ENCODE results near the gene TBCK. TPM values are rescaled to one million over a fixed set of nuclear protein-coding genes. Genes with fewer than 3 reads are reported as not detected.

TBCK gene
- total and polyA plus RNA-seq, 2 donors (not counting 1 experiment from before 2014, with no cell fraction given), result 17.5 to 86.1 TPM

DNA sequence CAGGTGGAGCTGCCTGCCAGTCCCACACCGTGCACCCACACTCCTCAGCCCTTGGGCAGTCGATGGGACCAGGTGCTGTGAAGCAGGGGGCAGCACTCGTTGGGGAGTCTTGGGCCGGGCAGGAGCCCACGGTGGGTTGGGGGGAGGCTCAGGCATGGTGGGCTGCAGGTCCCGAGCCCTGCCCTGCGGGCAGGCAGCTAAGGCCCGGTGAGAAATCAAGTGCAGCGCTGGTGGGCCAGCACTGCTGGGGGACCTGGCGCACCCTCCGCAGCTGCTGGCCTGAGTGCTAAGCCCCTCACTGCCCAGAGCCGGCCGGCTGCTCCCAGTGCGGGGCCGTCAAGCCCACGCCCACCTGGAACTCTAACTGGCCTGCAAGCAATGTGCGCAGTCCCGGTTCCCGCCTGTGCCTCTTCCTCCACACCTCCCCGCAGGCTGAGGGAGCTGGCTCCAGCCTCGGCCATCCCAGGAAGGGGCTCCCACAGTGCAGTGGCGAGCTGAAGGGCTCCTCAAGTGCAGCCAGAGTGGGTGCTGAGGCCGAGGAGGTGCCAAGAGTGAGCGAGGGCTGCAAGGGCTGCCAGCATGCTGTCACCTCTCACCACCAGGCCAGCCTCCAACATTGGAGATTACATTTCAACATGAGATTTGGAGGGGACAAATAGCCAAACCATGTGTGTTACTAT, 223.5 kb downstream of the TBCK start:
- Histone ChIP-seq H2AFZ (ENCODE audit: insufficient read depth, low read depth, low read length, poor library complexity, severe bottlenecking) (no peak overlapping the region), H3K9ac (ENCODE audit: low read length) (no peak overlapping the region), H3K27me3 (replicated peaks in 1 of 4; ENCODE audit: control extremely low read depth in 1 of 4, control insufficient read depth in 3 of 4, insufficient read depth in 4 of 4, low read length in 3 of 4) (no peaks in the 10 kb centered on the region), H3K27ac (ENCODE audit: low read length in 2 of 2) (no peak overlapping the region), H3K36me3 (replicated peaks in 1 of 2; ENCODE audit: control extremely low read depth in 1 of 2, control insufficient read depth in 1 of 2, extremely low read depth in 1 of 2, insufficient read depth in 2 of 2, low read length in 1 of 2) (peaks cover 0 to 18% of the 10 kb centered on the region in 2 experiments), H3K4me3 (ENCODE audit: control extremely low read depth in 1 of 5, extremely low read depth in 1 of 5, insufficient read depth in 1 of 5, low read depth in 2 of 5, low read length in 4 of 5) (no peak overlapping the region), H4K20me1 (ENCODE audit: control insufficient read depth, insufficient read depth, low read length, poor library complexity, severe bottlenecking) (no peaks in the 10 kb centered on the region), H3K79me2 (ENCODE audit: control insufficient read depth, insufficient read depth, low read length) (no peaks in the 10 kb centered on the region), H3K9me3 (ENCODE audit: control extremely low read depth in 1 of 3, control insufficient read depth in 2 of 3, insufficient read depth in 1 of 3, low read length in 2 of 3) (peaks cover 0 to 23% (median 20%) of the 10 kb centered on the region in 3 donors), H3K4me1 (ENCODE audit: control insufficient read depth in 2 of 2, insufficient read depth in 2 of 2, low read length in 2 of 2) (no peaks in the 10 kb centered on the region), H3K4me2 (replicated peaks; ENCODE audit: low read depth, low read length, poor library complexity, severe bottlenecking) (no peak overlapping the region)
- ChIA-PET POLR2A (no interaction called here), CTCF (no interaction called here)
- Mint-ChIP-seq H3K9me3 (ENCODE audit: insufficient read depth) (peaks cover 13% of the 10 kb centered on the region), H3K27me3 (no peaks in the 10 kb centered on the region), H3K4me1 (no peaks in the 10 kb centered on the region), H3K4me3 (no peak overlapping the region), H3K27ac (no peak overlapping the region)
- no peak for ATAC-seq (ENCODE audit: low read depth)
- intact Hi-C loops (cut with micrococcal nuclease), result no loop called here
- 99% methylated on average over 21 of the region's 24 CpGs for WGBS (ENCODE audit: insufficient coverage)
- no peak for DNase-seq
- no peak for TF ChIP-seq EZH2 (IDR thresholded peaks at IDR 0.05; ENCODE audit: borderline replicate concordance, insufficient read depth, low read depth, low read length, poor library complexity, severe bottlenecking)
- TF ChIP-seq, protein P1, sequence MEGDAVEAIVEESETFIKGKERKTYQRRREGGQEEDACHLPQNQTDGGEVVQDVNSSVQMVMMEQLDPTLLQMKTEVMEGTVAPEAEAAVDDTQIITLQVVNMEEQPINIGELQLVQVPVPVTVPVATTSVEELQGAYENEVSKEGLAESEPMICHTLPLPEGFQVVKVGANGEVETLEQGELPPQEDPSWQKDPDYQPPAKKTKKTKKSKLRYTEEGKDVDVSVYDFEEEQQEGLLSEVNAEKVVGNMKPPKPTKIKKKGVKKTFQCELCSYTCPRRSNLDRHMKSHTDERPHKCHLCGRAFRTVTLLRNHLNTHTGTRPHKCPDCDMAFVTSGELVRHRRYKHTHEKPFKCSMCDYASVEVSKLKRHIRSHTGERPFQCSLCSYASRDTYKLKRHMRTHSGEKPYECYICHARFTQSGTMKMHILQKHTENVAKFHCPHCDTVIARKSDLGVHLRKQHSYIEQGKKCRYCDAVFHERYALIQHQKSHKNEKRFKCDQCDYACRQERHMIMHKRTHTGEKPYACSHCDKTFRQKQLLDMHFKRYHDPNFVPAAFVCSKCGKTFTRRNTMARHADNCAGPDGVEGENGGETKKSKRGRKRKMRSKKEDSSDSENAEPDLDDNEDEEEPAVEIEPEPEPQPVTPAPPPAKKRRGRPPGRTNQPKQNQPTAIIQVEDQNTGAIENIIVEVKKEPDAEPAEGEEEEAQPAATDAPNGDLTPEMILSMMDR (IDR thresholded peaks at IDR 0.05), result no peak

DNA sequence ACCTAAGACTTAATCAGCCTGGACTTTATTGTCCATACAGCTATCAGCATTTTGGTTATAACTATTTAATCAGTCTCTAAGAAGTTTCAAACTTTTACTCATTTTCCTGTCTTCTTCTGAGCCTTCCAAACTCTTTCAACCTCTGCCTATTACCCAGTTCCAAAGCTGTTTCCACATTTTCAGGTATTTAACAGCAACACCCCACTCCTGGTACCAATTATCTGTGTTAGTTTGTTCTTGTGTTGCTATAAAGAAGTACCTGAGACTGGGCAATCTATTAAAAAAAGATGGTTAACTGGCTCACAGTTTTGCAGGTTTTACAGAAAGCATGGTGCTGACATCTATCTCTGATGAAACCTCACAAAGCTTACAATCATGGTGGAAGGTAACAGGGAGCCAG, 225.2 kb downstream of the TBCK start:
- H3K4me1 ChIP-seq (ENCODE audit: control insufficient read depth in 2 of 2, insufficient read depth in 2 of 2, low read length in 2 of 2), result no peaks in the 10 kb centered on the region
- H3K4me2 ChIP-seq (replicated peaks; ENCODE audit: low read depth, low read length, poor library complexity, severe bottlenecking), result no peak overlapping the region
- Mint-ChIP-seq H3K4me1 (no peaks in the 10 kb centered on the region), H3K27me3 (no peaks in the 10 kb centered on the region), H3K4me3 (no peak overlapping the region), H3K27ac (no peak overlapping the region), H3K9me3 (ENCODE audit: insufficient read depth) (peaks cover 14% of the 10 kb centered on the region)
- no peak overlapping the region for H2AFZ ChIP-seq (ENCODE audit: insufficient read depth, low read depth, low read length, poor library complexity, severe bottlenecking)
- ChIA-PET POLR2A (no interaction called here), CTCF (no interaction called here)
- H3K9me3 ChIP-seq (ENCODE audit: control extremely low read depth in 1 of 3, control insufficient read depth in 2 of 3, insufficient read depth in 1 of 3, low read length in 2 of 3), result peaks cover 0 to 23% (median 21%) of the 10 kb centered on the region in 3 donors
- intact Hi-C loops (cut with micrococcal nuclease), result no loop called here
- no peaks in the 10 kb centered on the region for H3K79me2 ChIP-seq (ENCODE audit: control insufficient read depth, insufficient read depth, low read length)
- no peak overlapping the region for H3K27ac ChIP-seq (ENCODE audit: low read length in 2 of 2)
- no peaks in the 10 kb centered on the region for H4K20me1 ChIP-seq (ENCODE audit: control insufficient read depth, insufficient read depth, low read length, poor library complexity, severe bottlenecking)
- DNase-seq, result no peak
- H3K27me3 ChIP-seq (replicated peaks in 1 of 4; ENCODE audit: control extremely low read depth in 1 of 4, control insufficient read depth in 3 of 4, insufficient read depth in 4 of 4, low read length in 3 of 4), result no peaks in the 10 kb centered on the region
- no peak for ATAC-seq (ENCODE audit: low read depth)
- no peak overlapping the region for H3K9ac ChIP-seq (ENCODE audit: low read length)
- TF ChIP-seq, protein P1 (IDR thresholded peaks at IDR 0.05), result no peak
- no peak for TF ChIP-seq EZH2 (IDR thresholded peaks at IDR 0.05; ENCODE audit: borderline replicate concordance, insufficient read depth, low read depth, low read length, poor library complexity, severe bottlenecking)
- H3K4me3 ChIP-seq (ENCODE audit: control extremely low read depth in 1 of 5, extremely low read depth in 1 of 5, insufficient read depth in 1 of 5, low read depth in 2 of 5, low read length in 4 of 5), result no peak overlapping the region
- H3K36me3 ChIP-seq (replicated peaks in 1 of 2; ENCODE audit: control extremely low read depth in 1 of 2, control insufficient read depth in 1 of 2, extremely low read depth in 1 of 2, insufficient read depth in 2 of 2, low read length in 1 of 2), result peaks cover 0 to 18% of the 10 kb centered on the region in 2 experiments

All from B cell (primary cell).